HepG2 (cell line): ENCODE measurements around the gene RIPOR3. TPM values are rescaled to one million over a fixed set of nuclear protein-coding genes. Genes with fewer than 3 reads are reported as not detected.
A peak's percentile ranks its signal among the peaks of the same experiment; 100 is the strongest.

Source experiments
- ARID4A ChIP-seq: sonication (generic); formaldehyde crosslinking; IDR thresholded peaks from 2 replicates; pipeline ENCODE4 v1.5.0; 2020; ENCODE audit warnings: mild to moderate bottlenecking, missing genetic modification reagents, borderline replicate concordance
- E2F1 ChIP-seq: sonication (generic); formaldehyde crosslinking; IDR thresholded peaks from 2 replicates; pipeline ENCODE4 v1.5.0; 2020; ENCODE audit warnings: missing genetic modification reagents
- ELF4 ChIP-seq: sonication (generic); formaldehyde crosslinking; IDR thresholded peaks from 2 replicates; pipeline ENCODE4 v1.5.0; 2020; ENCODE audit warnings: missing genetic modification reagents, mild to moderate bottlenecking, moderate library complexity, borderline replicate concordance
- FOXO4 ChIP-seq: sonication (generic); formaldehyde crosslinking; conservative IDR thresholded peaks from 2 replicates; pipeline ENCODE4 v1.8.1; 2023; ENCODE audit warnings: missing genetic modification reagents
- FOXP4 ChIP-seq: sonication (generic); formaldehyde crosslinking; IDR thresholded peaks from 2 replicates; pipeline ENCODE4 v1.4.0; 2020; ENCODE audit warnings: missing genetic modification reagents
- HIC2 ChIP-seq: sonication (generic); formaldehyde crosslinking; IDR thresholded peaks from 2 replicates; pipeline ENCODE4 v1.9.0; 2022; ENCODE audit warnings: low read depth, missing genetic modification reagents
- IRF1 ChIP-seq: sonication (generic); formaldehyde crosslinking; IDR thresholded peaks from 2 replicates; pipeline ENCODE4 v1.4.0; 2020; ENCODE audit warnings: low read depth, mild to moderate bottlenecking, missing genetic modification reagents
- PLSCR1 ChIP-seq: sonication (generic); formaldehyde crosslinking; IDR thresholded peaks from 2 replicates; pipeline ENCODE4 v1.5.0; 2020; ENCODE audit warnings: missing genetic modification reagents, mild to moderate bottlenecking, borderline replicate concordance
- SRY ChIP-seq: sonication (generic); formaldehyde crosslinking; IDR thresholded peaks from 2 replicates; pipeline ENCODE4 v1.8.0; 2022; ENCODE audit warnings: mild to moderate bottlenecking, missing genetic modification reagents
- ZFP90 ChIP-seq: sonication (generic); formaldehyde crosslinking; IDR thresholded peaks from 2 replicates; pipeline ENCODE4 v1.8.0; 2022; ENCODE audit warnings: missing genetic modification reagents, mild to moderate bottlenecking, inconsistent platforms, borderline replicate concordance
- ZNF234 ChIP-seq: sonication (generic); formaldehyde crosslinking; conservative IDR thresholded peaks from 2 replicates; pipeline ENCODE4 v1.5.1; 2020; ENCODE audit warnings: mild to moderate bottlenecking, missing genetic modification reagents
- ZNF44 ChIP-seq: sonication (generic); formaldehyde crosslinking; IDR thresholded peaks from 2 replicates; pipeline ENCODE4 v1.5.1; 2020; ENCODE audit warnings: mild to moderate bottlenecking, missing genetic modification reagents
- ZNF678 ChIP-seq: sonication (generic); formaldehyde crosslinking; IDR thresholded peaks from 2 replicates; pipeline ENCODE4 v1.4.0; 2020; ENCODE audit warnings: mild to moderate bottlenecking, missing genetic modification reagents
- ZSCAN21 ChIP-seq: sonication (generic); formaldehyde crosslinking; IDR thresholded peaks from 2 replicates; pipeline ENCODE4 v1.8.0; 2022; ENCODE audit warnings: mild to moderate bottlenecking, missing genetic modification reagents, moderate library complexity, borderline replicate concordance
- polyA plus RNA-seq, 8 experiments: library from polyadenylated mRNA; depleted of rRNA in 3 of 8; stranded (reverse) in 7 of 8; unstranded in 1 of 8; fragments of >200 nt; fragmentation: Illumina TruSeq in 4 of 8; extraction: Trizol in 4 of 8; gene quantifications; 2 replicates each; pipeline versions ENCODE4 v1.2.1 to v1.2.3, GENCODE V29; 2011 to 2016; ENCODE audit warnings: low read depth in 4 of 8, missing spikeins in 1 of 8, mixed read lengths in 1 of 8; ENCODE audit not compliant: insufficient read depth in 1 of 8
- total RNA-seq, 5 experiments: library from RNA; depleted of rRNA; stranded (reverse); fragments of >200 nt; fragmentation: Illumina TruSeq; extraction: Trizol; gene quantifications; 2 replicates each; pipeline ENCODE4 v1.2.3, GENCODE V29; 2016; ENCODE audit warnings: low read depth in 1 of 5

RIPOR3 gene
- total and polyA plus RNA-seq, 2 of the 13 experiments (the other 11 are each of a cell fraction or from before 2014, with no cell fraction given): 0.18 TPM; not detected in 1

- no peak for TF ChIP-seq ELF4
- no peak for TF ChIP-seq ZNF234 (CRISPR knock-in tag)
- no peak for TF ChIP-seq FOXO4 (CRISPR knock-in tag)
- no peak for TF ChIP-seq E2F1 (CRISPR knock-in tag)
- TF ChIP-seq SRY (CRISPR knock-in tag): no peak
- TF ChIP-seq ARID4A (CRISPR knock-in tag): peak; percentile 24; the same call in 1 of the 2 replicates
- no peak for TF ChIP-seq ZNF44
- no peak for TF ChIP-seq PLSCR1
- TF ChIP-seq ZNF678 (CRISPR knock-in tag): no peak
- TF ChIP-seq IRF1 (CRISPR knock-in tag): no peak
- no peak for TF ChIP-seq ZSCAN21 (CRISPR knock-in tag)
- TF ChIP-seq ZFP90 (CRISPR knock-in tag): 0 out of 2 replicates have a peak, but pooled peaks have one; percentile 27
- TF ChIP-seq FOXP4 (CRISPR knock-in tag): no peak
- TF ChIP-seq HIC2 (CRISPR knock-in tag): peak; percentile 43; the same call in 1 of the 2 replicates
These were observed 103.2 kb downstream of the RIPOR3 start (continued) for GRCh38 chr20:50588034-50588736.
